ENCODE results near the gene FLYWCH2. TPM values are rescaled to one million over a fixed set of nuclear protein-coding genes. Genes with fewer than 3 reads are reported as not detected.

The FLYWCH2 gene
- total and polyA plus RNA-seq, 2 of the 13 experiments (the other 11 are each of a cell fraction or from before 2014, with no cell fraction given) = 16.9 to 19.8 TPM

DNA sequence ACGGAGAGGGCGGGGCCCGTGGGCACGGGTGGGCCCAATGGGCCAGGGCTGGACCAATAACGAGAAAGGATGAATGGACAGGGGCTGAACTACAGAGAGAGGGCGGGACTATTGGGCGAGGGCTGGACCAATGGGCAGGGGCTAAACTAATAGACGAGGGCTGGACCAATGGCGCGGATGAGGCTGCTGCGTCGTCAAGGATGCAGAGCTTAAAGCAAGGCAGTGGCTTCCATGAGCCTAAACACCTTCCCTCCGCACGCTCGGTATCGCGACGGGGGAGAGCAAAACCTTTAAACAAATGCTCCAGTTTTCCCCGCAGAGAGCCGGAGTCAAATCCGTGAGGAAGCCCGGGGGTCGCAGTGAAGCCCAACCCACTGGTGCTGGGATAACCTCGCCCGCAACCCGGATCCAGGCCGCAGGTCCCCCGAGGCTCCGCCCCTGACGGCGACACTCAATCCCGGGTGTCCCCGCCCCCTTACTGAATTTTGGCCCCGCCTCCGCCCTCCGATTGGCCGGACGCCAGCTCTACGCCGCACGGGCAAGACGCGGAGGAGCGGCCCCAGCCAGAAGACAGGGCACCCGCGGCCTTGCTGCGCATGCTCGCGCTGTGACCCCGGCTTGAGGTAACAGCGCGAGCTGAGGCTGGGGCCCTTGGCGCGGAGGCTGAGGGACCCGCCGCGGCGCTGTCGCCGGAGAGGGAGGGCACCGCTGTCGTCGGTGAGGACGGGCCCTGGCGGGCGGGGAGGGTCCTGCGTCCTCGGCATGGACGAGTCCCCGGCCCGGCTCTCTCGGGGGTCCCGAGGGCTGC is at the start of gene FLYWCH2 (continued):
- TF ChIP-seq, protein P1, sequence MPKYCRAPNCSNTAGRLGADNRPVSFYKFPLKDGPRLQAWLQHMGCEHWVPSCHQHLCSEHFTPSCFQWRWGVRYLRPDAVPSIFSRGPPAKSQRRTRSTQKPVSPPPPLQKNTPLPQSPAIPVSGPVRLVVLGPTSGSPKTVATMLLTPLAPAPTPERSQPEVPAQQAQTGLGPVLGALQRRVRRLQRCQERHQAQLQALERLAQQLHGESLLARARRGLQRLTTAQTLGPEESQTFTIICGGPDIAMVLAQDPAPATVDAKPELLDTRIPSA (CRISPR knock-in tag; IDR thresholded peaks at IDR 0.05; ENCODE audit: borderline replicate concordance) = no peak
- TF ChIP-seq ATF7-NPFF (CRISPR knock-in tag; IDR thresholded peaks at IDR 0.05; ENCODE audit: low read depth) = peak; percentile 53; the same call in 1 of the 2 replicates
- TF ChIP-seq ZNF605 (CRISPR knock-in tag; IDR thresholded peaks at IDR 0.05) = peak; percentile 21; the same call in 1 of the 2 replicates
- peak; percentile 90; the same call in 1 of the 2 replicates for TF ChIP-seq EEA1 (CRISPR knock-in tag; IDR thresholded peaks at IDR 0.05; ENCODE audit: borderline replicate concordance)
- TF ChIP-seq KMT2A (CRISPR knock-in tag; IDR thresholded peaks at IDR 0.05) = no peak; the same call in 1 of the 2 replicates
- no peak for TF ChIP-seq ZKSCAN5 (CRISPR knock-in tag; IDR thresholded peaks at IDR 0.05)
- TF ChIP-seq ZNF143 (CRISPR knock-in tag; IDR thresholded peaks at IDR 0.05) = no peak; the same call in 1 of the 2 replicates
- TF ChIP-seq, protein P2, sequence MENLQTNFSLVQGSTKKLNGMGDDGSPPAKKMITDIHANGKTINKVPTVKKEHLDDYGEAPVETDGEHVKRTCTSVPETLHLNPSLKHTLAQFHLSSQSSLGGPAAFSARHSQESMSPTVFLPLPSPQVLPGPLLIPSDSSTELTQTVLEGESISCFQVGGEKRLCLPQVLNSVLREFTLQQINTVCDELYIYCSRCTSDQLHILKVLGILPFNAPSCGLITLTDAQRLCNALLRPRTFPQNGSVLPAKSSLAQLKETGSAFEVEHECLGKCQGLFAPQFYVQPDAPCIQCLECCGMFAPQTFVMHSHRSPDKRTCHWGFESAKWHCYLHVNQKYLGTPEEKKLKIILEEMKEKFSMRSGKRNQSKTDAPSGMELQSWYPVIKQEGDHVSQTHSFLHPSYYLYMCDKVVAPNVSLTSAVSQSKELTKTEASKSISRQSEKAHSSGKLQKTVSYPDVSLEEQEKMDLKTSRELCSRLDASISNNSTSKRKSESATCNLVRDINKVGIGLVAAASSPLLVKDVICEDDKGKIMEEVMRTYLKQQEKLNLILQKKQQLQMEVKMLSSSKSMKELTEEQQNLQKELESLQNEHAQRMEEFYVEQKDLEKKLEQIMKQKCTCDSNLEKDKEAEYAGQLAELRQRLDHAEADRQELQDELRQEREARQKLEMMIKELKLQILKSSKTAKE (CRISPR knock-in tag; IDR thresholded peaks at IDR 0.05; ENCODE audit: borderline replicate concordance) = no peak
- TF ChIP-seq HNF4G (IDR thresholded peaks at IDR 0.05; ENCODE audit: borderline replicate concordance, low read depth, low read length) = no peak
- no peak for TF ChIP-seq HNF4G (CRISPR knock-in tag; IDR thresholded peaks at IDR 0.05; ENCODE audit: borderline replicate concordance, low read depth)
- no peak; the same call in 1 of the 2 replicates for TF ChIP-seq ZNF547 (CRISPR knock-in tag; IDR thresholded peaks at IDR 0.05)
- peak; percentile 46; the same call in 1 of the 2 replicates for TF ChIP-seq BORCS8-MEF2B (CRISPR knock-in tag; IDR thresholded peaks at IDR 0.05)
- TF ChIP-seq PHF8 (CRISPR knock-in tag; IDR thresholded peaks at IDR 0.05) = peak; percentile 76
- TF ChIP-seq RFX5 (IDR thresholded peaks at IDR 0.05; ENCODE audit: low read depth, low read length) = peak; percentile 64
- TF ChIP-seq, protein P3, sequence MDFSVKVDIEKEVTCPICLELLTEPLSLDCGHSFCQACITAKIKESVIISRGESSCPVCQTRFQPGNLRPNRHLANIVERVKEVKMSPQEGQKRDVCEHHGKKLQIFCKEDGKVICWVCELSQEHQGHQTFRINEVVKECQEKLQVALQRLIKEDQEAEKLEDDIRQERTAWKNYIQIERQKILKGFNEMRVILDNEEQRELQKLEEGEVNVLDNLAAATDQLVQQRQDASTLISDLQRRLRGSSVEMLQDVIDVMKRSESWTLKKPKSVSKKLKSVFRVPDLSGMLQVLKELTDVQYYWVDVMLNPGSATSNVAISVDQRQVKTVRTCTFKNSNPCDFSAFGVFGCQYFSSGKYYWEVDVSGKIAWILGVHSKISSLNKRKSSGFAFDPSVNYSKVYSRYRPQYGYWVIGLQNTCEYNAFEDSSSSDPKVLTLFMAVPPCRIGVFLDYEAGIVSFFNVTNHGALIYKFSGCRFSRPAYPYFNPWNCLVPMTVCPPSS (IDR thresholded peaks at IDR 0.05) = no peak
- TF ChIP-seq ARID2 (CRISPR knock-in tag; IDR thresholded peaks at IDR 0.05; ENCODE audit: borderline replicate concordance) = no peak
- TF ChIP-seq, protein P4, sequence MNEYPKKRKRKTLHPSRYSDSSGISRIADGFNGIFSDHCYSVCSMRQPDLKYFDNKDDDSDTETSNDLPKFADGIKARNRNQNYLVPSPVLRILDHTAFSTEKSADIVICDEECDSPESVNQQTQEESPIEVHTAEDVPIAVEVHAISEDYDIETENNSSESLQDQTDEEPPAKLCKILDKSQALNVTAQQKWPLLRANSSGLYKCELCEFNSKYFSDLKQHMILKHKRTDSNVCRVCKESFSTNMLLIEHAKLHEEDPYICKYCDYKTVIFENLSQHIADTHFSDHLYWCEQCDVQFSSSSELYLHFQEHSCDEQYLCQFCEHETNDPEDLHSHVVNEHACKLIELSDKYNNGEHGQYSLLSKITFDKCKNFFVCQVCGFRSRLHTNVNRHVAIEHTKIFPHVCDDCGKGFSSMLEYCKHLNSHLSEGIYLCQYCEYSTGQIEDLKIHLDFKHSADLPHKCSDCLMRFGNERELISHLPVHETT (CRISPR knock-in tag; conservative IDR thresholded peaks at IDR 0.05) = peak; percentile 65; the same call in 1 of the 2 replicates
- TF ChIP-seq, protein P5, sequence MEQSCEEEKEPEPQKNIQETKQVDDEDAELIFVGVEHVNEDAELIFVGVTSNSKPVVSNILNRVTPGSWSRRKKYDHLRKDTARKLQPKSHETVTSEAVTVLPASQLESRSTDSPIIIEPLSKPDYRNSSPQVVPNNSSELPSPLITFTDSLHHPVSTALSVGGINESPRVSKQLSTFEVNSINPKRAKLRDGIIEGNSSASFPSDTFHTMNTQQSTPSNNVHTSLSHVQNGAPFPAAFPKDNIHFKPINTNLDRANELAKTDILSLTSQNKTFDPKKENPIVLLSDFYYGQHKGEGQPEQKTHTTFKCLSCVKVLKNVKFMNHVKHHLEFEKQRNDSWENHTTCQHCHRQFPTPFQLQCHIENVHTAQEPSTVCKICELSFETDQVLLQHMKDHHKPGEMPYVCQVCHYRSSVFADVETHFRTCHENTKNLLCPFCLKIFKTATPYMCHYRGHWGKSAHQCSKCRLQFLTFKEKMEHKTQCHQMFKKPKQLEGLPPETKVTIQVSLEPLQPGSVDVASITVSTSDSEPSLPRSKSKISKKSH (CRISPR knock-in tag; IDR thresholded peaks at IDR 0.05; ENCODE audit: borderline replicate concordance) = no peak; the same call in 1 of the 2 replicates
- TF ChIP-seq, protein P6, sequence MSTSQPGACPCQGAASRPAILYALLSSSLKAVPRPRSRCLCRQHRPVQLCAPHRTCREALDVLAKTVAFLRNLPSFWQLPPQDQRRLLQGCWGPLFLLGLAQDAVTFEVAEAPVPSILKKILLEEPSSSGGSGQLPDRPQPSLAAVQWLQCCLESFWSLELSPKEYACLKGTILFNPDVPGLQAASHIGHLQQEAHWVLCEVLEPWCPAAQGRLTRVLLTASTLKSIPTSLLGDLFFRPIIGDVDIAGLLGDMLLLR (CRISPR knock-in tag; IDR thresholded peaks at IDR 0.05) = no peak
- peak; percentile 84 for TF ChIP-seq HNRNPK (IDR thresholded peaks at IDR 0.05; ENCODE audit: low read depth, low read length, poor library complexity, severe bottlenecking)
- TF ChIP-seq MXD4 (CRISPR knock-in tag; IDR thresholded peaks at IDR 0.05) = peak; percentile 75

Measured in HepG2 (cell line).